GM18873 (cell line): Measurements from ENCODE around the gene CELF1.
"Not testable (repeated sequence)": the region's sequence is repeated elsewhere in the genome, so short reads cannot be mapped to it uniquely, and the experiment has no call there.

Experiments used
- ATAC-seq: cut with Tn5 transposase; IDR thresholded peaks from one replicate; pipeline ENCODE4 v1.9.1; 2021; ENCODE audit warnings: mild to moderate bottlenecking, moderate library complexity, moderate number of reproducible peaks; ENCODE audit not compliant: unreplicated experiment, low FRiP score

Gene CELF1

GRCh38 chr11:47545298-47545697 lies 7.6 kb downstream of the CELF1 start:
- ATAC-seq: no peak

GRCh38 chr11:47541070-47541469 lies 11.9 kb downstream of the CELF1 start:
- ATAC-seq: no peak

- no peak for ATAC-seq
These were observed 13.3 kb downstream of the CELF1 start for GRCh38 chr11:47539681-47540039.

DNA sequence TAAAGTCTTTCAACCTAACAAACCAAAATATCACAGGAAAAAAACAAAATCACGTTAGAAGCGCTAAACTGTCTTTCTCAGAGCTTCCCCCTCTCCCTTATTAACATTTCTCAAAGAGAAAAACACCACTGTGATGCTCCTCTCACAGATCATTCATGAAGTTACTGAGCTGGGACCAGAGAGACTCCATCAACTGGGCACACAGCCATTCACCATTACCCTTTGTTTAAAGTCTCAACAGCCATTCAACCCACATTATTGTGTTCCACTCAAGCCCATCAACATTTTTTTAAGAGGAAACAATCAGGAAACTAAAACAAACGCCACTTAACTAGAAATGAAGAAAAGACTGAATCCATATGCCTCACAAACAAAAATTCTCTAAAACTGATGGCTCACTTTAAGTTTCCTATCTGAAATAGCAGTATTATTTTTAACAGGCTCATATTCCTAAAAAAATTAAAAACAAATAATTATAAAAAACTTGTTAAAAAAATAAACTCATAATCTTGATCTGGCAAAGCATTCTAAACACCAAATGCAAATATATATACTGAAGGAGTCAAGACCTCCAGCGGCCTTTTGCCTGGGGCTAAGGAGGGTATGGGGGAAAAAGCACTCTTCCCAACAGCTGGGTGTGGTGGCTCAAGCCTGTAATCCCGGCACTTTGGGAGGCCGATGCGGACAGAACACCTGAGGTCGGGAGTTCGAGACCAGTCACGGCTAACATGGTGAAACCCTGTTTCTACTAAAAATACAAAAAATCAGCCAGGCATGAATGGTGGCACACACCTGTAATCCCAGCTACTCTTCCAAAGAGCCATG lies 14.0 kb downstream of the CELF1 start:
- no peak for ATAC-seq

- ATAC-seq: no peak
These were observed 16.0 kb downstream of the CELF1 start for GRCh38 chr11:47536915-47537314.

GRCh38 chr11:47534704-47535251 lies 18.2 kb downstream of the CELF1 start:
- no peak for ATAC-seq

GRCh38 chr11:47533690-47534151 lies 19.2 kb downstream of the CELF1 start:
- ATAC-seq: no peak

DNA sequence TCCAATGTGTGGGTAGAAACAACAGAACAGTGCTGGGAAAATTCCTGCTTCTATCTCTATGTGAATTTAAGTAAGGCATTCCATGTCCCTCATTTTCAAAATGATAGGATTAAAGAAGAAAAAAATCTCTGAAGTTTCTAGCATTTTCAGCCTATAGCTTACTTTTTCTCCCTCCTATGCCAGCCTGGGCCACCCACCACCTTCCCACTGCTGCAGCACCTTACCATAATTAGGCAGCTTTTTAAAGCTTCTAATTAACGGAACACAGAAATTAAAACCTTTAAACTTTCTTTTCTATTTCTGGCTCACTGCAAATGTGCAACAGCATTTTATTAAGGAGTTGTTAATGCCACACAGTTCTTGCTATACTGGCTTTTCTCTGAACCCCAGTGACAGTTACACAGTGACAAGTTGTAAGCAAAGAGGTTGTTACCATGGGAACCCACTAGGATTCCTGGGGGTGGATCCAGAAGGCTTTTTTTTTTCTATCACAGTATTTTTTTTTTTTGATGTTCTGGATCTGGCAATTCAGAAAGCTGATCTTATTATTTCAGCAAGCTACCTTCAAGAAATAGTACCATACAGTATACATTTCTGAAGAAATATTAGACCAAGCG lies 20.2 kb downstream of the CELF1 start:
- no peak for ATAC-seq

DNA sequence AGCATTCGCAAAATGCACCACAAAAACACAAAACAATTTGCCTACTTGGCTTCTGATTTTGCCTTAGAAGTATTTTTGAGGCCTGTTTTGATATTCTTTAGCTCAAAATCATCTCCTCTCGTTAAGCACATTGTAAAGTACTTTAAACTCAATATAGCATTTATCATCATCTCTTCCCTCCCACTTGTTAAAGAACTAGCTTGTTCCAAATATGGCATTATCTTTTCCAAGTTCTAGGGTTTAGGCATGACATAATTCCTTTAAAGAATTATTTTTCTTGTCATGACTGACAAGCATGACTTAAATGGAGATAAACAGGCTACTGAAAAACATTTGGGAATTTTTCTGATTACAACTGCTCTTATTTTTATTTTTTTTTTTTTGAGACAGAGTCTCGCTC lies 21.3 kb downstream of the CELF1 start:
- no peak for ATAC-seq

DNA sequence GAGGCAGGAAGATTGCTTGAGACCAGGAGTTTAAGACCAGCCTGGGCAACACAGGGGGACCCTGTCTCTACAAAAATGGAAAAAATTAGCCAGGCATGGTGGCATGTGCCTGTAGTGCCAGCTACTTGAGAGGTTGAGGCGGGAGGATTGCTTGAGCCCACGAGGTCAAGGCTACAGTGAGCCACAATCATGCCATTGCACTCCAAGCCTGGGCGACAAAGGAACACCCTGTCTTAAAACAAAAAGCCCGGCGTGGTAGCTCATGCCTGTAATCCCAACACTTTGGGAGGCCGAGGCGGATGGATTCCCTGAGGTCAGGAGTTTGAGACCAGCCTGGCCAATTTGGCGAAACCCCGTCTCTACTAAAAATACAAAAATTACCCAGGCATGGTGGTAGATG lies 22.2 kb downstream of the CELF1 start:
- not testable (repeated sequence) for ATAC-seq

- ATAC-seq: no peak
These were observed 23.0 kb downstream of the CELF1 start for GRCh38 chr11:47529951-47530350.

DNA sequence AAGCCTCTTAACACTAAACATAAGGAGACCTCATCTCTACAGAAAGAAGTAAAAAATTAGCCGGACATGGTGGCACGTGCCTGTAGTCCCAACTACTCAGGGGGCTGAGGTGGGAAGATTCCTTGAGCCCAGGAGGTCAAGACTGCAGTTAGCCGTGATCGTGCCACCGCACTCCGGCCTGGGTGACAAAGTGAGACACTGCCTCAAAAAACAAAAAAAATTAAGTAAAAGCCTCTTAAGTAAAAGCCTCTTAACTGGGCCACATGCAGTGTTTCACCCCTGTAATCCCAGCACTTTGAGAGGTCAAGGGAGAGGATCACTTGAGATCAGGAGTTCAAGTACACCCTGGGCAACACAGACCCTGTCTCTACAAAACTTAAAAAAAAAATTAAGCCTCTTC lies 25.7 kb downstream of the CELF1 start:
- no peak for ATAC-seq

DNA sequence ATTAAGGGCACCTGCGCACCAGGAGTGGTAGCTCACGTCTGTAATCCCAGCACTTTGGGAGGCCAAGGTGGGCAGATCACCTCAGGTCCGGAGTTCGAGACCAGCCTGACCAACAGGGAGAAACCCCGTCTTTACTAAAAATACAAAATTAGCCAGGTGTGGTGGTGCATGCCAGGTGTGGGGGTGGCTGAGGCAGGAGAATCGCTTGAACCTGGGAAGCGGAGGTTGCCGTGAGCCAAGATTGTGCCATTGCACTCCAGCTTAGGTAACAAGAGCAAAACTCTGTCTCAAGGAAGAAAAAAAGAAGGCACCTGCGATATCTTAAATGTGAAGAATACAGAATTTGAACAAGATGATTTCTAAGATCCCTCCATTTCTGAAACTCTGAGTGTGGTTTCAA lies 26.9 kb downstream of the CELF1 start:
- ATAC-seq: not testable (repeated sequence)

DNA sequence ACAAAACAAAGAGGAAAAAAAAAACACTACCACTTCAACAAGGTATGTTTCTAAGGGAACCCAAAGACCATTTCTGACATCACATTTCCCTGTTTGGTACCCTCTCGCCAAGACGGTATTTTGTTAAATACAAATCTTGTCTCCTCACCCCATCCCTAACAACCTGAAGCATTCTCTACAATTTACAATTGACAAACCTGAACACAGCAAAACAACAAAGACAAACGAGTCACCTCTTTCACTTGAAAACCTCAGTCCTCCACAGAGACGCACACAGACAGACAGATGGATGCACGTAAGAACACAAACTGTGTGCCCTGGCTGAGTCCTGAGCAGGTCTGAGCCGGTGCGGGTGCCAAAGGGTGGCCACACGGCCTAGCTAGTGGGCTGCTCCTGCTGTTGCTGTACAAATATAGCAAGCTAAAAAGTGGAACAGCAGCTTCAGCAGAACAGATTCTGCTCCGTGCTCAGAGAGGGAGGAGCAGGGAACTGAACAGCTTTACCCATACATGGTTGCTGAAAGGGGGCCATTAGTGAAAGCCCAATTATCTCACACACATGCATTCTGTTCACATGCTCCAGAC lies 28.5 kb downstream of the CELF1 start:
- no peak for ATAC-seq

- peak; percentile 49 for ATAC-seq
These were observed 29.3 kb downstream of the CELF1 start for GRCh38 chr11:47523490-47524225.

DNA sequence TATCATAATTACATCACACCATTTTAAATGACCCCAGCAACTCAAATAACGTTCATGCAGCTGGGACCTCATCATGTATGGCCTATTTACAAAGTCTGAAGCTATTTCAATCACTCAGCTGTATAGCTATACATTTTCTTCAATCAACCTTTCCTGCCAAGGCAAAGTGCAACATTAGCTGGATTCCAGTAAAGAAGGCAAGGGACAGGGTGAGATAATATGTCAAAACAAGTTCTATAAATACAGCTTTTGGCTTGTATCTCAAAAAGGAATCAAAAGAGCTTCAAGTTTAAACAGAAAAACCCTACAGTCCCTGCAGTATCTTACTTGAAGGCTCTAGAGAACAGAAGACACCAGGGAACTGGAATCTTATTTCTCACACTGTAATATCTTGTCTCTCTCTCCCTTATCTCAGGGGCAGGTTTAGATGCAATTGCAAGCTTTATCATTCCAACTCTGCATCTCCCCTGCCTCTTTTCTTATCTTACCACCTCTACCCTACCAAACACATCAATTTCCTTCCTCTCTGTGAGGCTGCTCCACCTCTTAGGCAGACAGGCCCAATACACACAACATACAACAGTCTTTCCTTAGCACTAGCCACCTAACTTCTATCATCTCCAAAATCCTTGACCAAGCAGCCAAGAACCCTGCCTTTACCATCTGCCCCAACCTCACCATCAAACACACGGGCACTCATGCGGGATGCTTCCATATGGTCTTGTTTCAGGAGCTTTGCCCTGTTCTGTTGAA lies 34.5 kb downstream of the CELF1 start:
- ATAC-seq: no peak

GRCh38 chr11:47516984-47517853 lies 35.7 kb downstream of the CELF1 start:
- ATAC-seq: no peak

DNA sequence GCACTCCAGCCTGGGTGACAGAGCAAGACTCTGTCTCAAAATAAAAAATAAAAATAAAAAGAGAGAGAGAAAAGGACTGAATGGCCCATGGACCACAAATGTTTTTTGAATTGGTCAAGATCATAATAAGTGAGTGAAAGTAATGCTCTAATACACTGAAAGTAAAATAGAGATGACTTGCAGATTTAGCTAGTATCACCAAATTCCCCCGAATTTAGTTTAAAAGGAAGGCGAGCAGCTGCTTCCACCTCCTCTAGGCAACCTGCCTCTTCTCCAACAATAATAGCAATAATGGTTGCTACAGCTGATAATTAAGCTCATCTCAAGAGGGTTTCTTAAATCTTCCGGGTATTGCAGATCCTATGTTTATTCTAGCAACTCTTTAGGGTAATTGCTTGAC lies 36.8 kb downstream of the CELF1 start:
- ATAC-seq: no peak
